HG02870 (cell line): ENCODE measurements around the gene FZD10.

ENCODE experiments used
- ATAC-seq: cut with Tn5 transposase; IDR thresholded peaks from one replicate; pipeline ENCODE4 v1.9.1; 2021; ENCODE audit warnings: mild to moderate bottlenecking, moderate library complexity; ENCODE audit not compliant: unreplicated experiment

Gene FZD10

GRCh38 chr12:130153803-130154202 is 8.5 kb upstream of the FZD10 start:
- ATAC-seq, result no peak

GRCh38 chr12:130154276-130155070 is 7.8 kb upstream of the FZD10 start:
- no peak for ATAC-seq

DNA sequence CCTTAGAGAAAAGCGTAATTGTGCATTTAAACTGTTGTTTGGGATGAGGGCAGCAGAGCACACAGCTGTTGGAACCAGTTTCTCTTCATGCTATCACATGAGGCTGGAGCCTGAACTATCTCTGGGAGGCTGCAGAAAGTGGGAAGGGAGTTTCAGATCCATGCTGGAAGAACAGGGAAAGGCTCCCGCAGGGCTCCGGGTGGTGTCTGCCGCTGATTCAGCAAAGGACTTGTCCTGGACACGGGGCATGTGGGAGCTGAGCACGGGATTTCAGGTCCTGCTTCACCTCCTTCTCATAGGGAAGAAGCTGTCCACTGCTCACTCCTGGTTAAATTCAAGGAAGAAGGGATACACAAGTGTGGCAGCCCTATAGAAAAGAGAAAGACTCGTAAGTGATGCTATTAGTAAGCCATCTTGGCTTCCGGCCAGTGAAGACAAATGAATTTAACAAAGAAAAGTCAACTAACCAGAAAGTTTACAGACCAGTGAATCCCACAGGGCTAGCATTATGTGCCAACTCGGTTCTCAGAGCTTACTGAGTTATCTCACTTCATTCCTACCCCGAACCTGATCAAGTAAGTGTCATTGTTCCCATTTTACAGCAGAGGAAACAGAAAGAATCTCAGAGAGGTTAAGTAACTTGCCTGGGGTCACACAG is 6.7 kb upstream of the FZD10 start:
- no peak for ATAC-seq

GRCh38 chr12:130156652-130157275 is 5.5 kb upstream of the FZD10 start:
- ATAC-seq, result no peak

DNA sequence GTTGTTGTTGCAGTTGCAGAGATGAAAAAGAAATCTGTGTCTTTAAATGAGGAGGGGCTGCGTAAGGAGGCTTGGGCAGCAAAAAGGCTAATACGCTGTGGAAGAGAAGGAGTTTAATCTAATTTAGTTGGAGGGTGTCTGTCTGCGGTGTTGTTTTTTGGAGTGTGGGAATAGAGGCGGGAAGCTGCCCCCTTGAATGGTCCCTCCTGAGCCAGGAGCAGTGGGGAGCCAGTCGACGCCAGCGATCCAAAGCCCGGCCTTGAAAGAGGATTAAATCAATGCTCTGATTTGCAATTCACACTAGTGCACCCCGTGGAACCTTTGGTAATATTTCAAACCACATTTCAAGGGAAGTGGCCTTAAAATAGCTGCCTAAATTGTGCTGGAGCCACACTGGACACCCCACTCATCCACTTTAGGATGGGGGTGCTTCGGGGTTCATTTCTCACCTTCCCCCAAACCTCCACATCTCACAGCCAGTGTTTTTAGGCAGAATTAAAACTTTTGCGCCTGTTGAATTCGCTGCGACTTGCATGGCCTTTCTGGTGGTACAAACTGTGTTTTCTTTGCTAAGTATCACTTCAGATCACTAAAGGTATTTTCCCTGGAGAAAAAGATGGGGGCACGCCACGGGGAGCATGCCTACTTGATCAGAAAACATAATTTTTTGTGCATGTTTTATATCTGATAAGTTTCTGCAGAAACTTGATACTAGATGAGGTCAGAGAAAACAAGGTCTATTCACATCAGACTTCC is 4.1 kb upstream of the FZD10 start:
- no peak for ATAC-seq

GRCh38 chr12:130158754-130159059 is 3.6 kb upstream of the FZD10 start:
- ATAC-seq, result no peak

DNA sequence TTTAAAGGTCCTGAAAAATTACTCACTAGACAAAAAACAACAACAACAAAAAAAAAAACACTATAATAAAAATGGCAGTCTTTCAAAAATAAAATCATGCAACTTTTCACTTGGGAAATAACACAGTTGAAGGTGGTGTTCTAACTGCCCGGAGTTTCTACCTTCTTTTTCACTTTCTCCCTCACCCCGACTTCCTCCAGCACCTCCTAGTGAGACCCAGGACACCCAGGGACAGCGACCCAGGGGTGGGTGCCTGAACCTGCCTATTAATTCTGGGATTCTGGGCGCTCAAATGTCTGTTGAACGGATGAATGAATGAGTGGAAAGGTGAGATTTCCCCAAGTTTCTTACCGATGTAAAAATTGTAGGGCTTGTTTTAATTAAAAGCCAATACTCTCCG is 2.0 kb upstream of the FZD10 start:
- ATAC-seq, result no peak

- no peak for ATAC-seq
Observed at GRCh38 chr12:130160711-130161231, 1.5 kb upstream of the FZD10 start.

GRCh38 chr12:130161261-130162243 is 712 bp upstream of the FZD10 start:
- ATAC-seq, result no peak

GRCh38 chr12:130162745-130163460 is 639 bp downstream of the FZD10 start:
- ATAC-seq, result no peak

- no peak for ATAC-seq
Observed at GRCh38 chr12:130163461-130164215, 1.4 kb downstream of the FZD10 start.

DNA sequence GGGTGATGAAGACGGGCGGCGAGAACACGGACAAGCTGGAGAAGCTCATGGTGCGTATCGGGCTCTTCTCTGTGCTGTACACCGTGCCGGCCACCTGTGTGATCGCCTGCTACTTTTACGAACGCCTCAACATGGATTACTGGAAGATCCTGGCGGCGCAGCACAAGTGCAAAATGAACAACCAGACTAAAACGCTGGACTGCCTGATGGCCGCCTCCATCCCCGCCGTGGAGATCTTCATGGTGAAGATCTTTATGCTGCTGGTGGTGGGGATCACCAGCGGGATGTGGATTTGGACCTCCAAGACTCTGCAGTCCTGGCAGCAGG is 1.9 kb downstream of the FZD10 start:
- no peak for ATAC-seq

DNA sequence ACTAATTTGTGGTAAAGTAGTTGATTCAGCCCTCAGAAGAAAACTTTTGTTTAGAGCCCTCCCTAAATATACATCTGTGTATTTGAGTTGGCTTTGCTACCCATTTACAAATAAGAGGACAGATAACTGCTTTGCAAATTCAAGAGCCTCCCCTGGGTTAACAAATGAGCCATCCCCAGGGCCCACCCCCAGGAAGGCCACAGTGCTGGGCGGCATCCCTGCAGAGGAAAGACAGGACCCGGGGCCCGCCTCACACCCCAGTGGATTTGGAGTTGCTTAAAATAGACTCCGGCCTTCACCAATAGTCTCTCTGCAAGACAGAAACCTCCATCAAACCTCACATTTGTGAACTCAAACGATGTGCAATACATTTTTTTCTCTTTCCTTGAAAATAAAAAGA is 2.7 kb downstream of the FZD10 start:
- no peak for ATAC-seq

DNA sequence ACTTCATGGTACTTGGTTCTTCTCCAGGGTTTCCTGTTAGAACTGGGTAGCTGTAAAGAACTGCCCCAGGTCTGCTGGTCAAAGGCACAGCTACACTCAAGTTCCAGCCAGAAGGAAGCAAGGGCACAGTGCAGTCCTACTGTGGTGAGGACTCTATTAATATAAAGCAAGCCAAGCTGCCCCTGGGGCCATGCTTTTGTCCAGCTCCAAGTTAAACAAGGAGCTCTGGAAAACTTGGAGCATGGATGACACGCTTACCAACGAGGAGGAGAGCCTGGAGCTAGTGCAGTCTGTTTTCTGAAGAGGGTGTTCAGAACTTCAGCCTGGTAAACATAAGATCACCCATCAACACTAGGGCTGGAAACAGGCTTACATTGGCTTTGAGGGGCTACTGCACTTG is 4.0 kb downstream of the FZD10 start:
- ATAC-seq, result no peak

GRCh38 chr12:130167537-130167936 is 5.3 kb downstream of the FZD10 start:
- ATAC-seq, result no peak

DNA sequence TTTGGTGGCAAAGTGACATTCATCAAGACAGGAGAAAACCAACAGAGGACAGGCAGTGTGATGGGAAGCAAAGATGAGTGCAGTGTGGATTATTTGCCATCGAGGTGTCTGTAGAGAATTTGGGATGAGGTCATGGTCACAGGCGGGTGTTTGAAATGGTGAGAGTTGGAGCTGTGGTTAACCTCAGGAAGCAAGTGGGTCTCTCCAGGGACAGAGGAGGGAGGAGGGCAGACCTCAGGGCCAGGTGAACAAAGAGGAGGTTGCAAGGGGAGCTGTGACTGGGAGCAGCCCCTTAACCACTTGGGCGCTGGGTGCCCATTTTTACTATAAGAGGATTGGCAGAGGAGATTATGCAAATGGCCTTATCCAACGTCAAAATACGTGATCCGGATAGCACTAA is 7.0 kb downstream of the FZD10 start:
- no peak for ATAC-seq

DNA sequence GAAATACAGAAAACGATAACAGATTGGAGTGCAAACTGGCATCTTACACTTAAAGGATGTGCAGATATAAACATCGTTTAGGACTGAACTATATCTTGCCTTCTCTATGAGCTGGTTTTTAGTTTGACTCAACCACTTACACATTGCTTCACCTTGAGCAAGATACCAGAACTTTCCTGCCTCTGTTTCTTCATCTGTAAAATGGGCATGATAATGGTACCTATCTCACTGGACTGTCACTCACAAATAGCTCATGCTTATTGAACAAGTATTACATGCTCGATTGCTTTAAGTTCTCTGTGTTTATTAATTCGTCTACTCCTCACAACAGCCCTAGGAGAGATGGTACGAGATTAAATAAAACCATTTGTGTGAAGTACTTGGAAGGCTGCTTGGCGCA is 7.7 kb downstream of the FZD10 start:
- no peak for ATAC-seq

GRCh38 chr12:130170611-130171010 is 8.3 kb downstream of the FZD10 start:
- ATAC-seq, result no peak

DNA sequence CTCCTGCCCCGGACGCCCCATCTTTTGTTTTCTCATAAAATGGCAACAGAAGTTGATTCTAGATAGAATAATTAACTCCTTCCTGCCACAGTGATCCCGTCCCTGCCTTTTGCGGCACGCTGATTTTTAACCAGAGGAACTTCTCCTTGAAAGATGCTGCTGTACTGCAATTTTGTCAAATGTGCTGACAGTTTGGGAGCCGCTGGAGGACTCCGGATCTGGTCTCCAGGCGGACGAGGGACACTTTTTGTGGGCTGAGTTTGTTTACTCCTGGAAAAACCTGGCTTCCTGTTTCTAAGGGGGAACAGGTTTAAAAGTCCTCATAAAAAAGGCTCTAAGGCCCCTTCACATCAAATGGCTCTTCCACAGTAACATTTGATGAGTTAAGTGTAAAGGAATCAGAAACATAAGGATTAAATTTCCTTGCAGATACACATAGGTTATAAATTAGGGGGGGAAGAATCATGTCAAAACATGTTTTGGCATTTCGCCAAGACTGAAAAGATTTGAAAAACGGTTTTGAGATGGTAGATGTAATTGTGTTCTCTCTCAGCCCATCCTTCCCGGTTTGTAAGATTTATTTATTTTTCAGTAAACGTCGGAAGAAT is 15.5 kb downstream of the FZD10 start:
- ATAC-seq, result no peak
